HEK293 (cell line): ENCODE results near the gene COASY.

Experiments
- EGR2 ChIP-seq: fragments of 450-650 bp; formaldehyde crosslinking; IDR thresholded peaks from 2 replicates; pipeline ENCODE4 v1.5.1; 2016; ENCODE audit warnings: low read depth, missing biosample characterization, missing genetic modification characterization
- KLF9 ChIP-seq: fragments of 450-650 bp; formaldehyde crosslinking; IDR thresholded peaks from 2 replicates; pipeline ENCODE4 v1.5.1; 2016; ENCODE audit warnings: missing biosample characterization, missing genetic modification characterization, low read depth
- MZF1 ChIP-seq: fragments of 450-650 bp; formaldehyde crosslinking; IDR thresholded peaks from 2 replicates; pipeline ENCODE4 v1.5.1; 2017; ENCODE audit warnings: missing biosample characterization, missing genetic modification characterization, borderline replicate concordance
- OSR2 ChIP-seq: fragments of 450-650 bp; formaldehyde crosslinking; IDR thresholded peaks from 2 replicates; pipeline ENCODE4 v1.5.1; 2016; ENCODE audit warnings: missing biosample characterization, missing genetic modification characterization
- PATZ1 ChIP-seq: fragments of 450-650 bp; formaldehyde crosslinking; IDR thresholded peaks from 2 replicates; pipeline ENCODE4 v1.5.1; 2016; ENCODE audit warnings: missing biosample characterization, missing genetic modification characterization
- PRDM1 ChIP-seq: fragments of 450-650 bp; formaldehyde crosslinking; IDR thresholded peaks from 2 replicates; pipeline ENCODE4; 2016; ENCODE audit warnings: missing biosample characterization, missing genetic modification characterization
- PRDM10 ChIP-seq: fragments of 450-650 bp; formaldehyde crosslinking; IDR thresholded peaks from 2 replicates; pipeline ENCODE4 v1.5.1; 2016; ENCODE audit warnings: missing biosample characterization, missing genetic modification characterization
- TCF7L2 ChIP-seq: IDR thresholded peaks from 2 replicates; pipeline ENCODE4 v1.6.1; 2011; ENCODE audit warnings: low read depth, mild to moderate bottlenecking, inconsistent platforms, low read length, moderate library complexity, borderline replicate concordance
- ZBTB1 ChIP-seq: fragments of 450-650 bp; formaldehyde crosslinking; IDR thresholded peaks from 2 replicates; pipeline ENCODE4 v1.5.1; 2016; ENCODE audit warnings: missing biosample characterization, missing genetic modification characterization
- ZBTB10 ChIP-seq: fragments of 450-650 bp; formaldehyde crosslinking; IDR thresholded peaks from 2 replicates; pipeline ENCODE4 v1.5.1; 2016; ENCODE audit warnings: missing biosample characterization, missing genetic modification characterization
- ZBTB17 ChIP-seq: fragments of 450-650 bp; formaldehyde crosslinking; IDR thresholded peaks from 2 replicates; pipeline ENCODE4 v1.5.1; 2016; ENCODE audit warnings: missing biosample characterization, missing genetic modification characterization
- ZEB2 ChIP-seq: fragments of 450-650 bp; formaldehyde crosslinking; IDR thresholded peaks from 2 replicates; pipeline ENCODE4 v1.5.1; 2016; ENCODE audit warnings: missing biosample characterization, missing genetic modification characterization
- ZNF10 ChIP-seq: fragments of 450-650 bp; formaldehyde crosslinking; IDR thresholded peaks from 2 replicates; pipeline ENCODE4 v1.5.1; 2017; ENCODE audit warnings: missing biosample characterization, missing genetic modification characterization
- ZNF169 ChIP-seq: fragments of 450-650 bp; formaldehyde crosslinking; IDR thresholded peaks from 2 replicates; pipeline ENCODE4 v1.5.1; 2016; ENCODE audit warnings: missing biosample characterization, missing genetic modification characterization
- ZNF174 ChIP-seq: fragments of 450-650 bp; formaldehyde crosslinking; IDR thresholded peaks from 2 replicates; pipeline ENCODE4 v1.5.0; 2017; ENCODE audit warnings: missing biosample characterization, mild to moderate bottlenecking, missing genetic modification characterization
- ZNF239 ChIP-seq: fragments of 450-650 bp; formaldehyde crosslinking; IDR thresholded peaks from 2 replicates; pipeline ENCODE4 v1.5.1; 2016; ENCODE audit warnings: missing biosample characterization, missing genetic modification characterization
- ZNF24 ChIP-seq: fragments of 450-650 bp; formaldehyde crosslinking; IDR thresholded peaks from 2 replicates; pipeline ENCODE4 v1.5.1; 2016; ENCODE audit warnings: missing biosample characterization, missing genetic modification characterization
- ZNF335 ChIP-seq: fragments of 450-650 bp; formaldehyde crosslinking; conservative IDR thresholded peaks from 2 replicates; pipeline ENCODE4 v1.5.1; 2016; ENCODE audit warnings: missing biosample characterization, missing genetic modification characterization
- ZNF394 ChIP-seq: fragments of 450-650 bp; formaldehyde crosslinking; IDR thresholded peaks from 2 replicates; pipeline ENCODE4 v1.5.1; 2016; ENCODE audit warnings: missing biosample characterization, missing genetic modification characterization, mild to moderate bottlenecking, moderate library complexity, borderline replicate concordance
- ZNF530 ChIP-seq: fragments of 450-650 bp; formaldehyde crosslinking; IDR thresholded peaks from 2 replicates; pipeline ENCODE4 v1.5.1; 2016; ENCODE audit warnings: low read depth, missing biosample characterization, missing genetic modification characterization
- ZNF561 ChIP-seq: fragments of 450-650 bp; IDR thresholded peaks from 2 replicates; pipeline ENCODE4 v1.5.1; 2018; ENCODE audit warnings: missing biosample characterization, missing genetic modification characterization, borderline replicate concordance
- ZNF610 ChIP-seq: fragments of 450-650 bp; formaldehyde crosslinking; IDR thresholded peaks from 2 replicates; pipeline ENCODE4 v1.5.1; 2016; ENCODE audit warnings: missing biosample characterization, missing genetic modification characterization, borderline replicate concordance
- ZNF654 ChIP-seq: fragments of 450-650 bp; formaldehyde crosslinking; IDR thresholded peaks from 2 replicates; pipeline ENCODE4 v1.5.1; 2016; ENCODE audit warnings: low read depth, missing biosample characterization, missing genetic modification characterization
- ZNF658 ChIP-seq: fragments of 450-650 bp; formaldehyde crosslinking; IDR thresholded peaks from 2 replicates; pipeline ENCODE4; 2016; ENCODE audit warnings: missing biosample characterization, missing genetic modification characterization
- ZNF660 ChIP-seq: fragments of 450-650 bp; IDR thresholded peaks from 2 replicates; pipeline ENCODE4 v1.5.1; 2018; ENCODE audit warnings: missing biosample characterization, mild to moderate bottlenecking, missing genetic modification characterization
- ZNF776 ChIP-seq: fragments of 450-650 bp; formaldehyde crosslinking; IDR thresholded peaks from 2 replicates; pipeline ENCODE4 v1.5.0; 2017; ENCODE audit warnings: missing biosample characterization, missing genetic modification characterization, borderline replicate concordance
- ZNF792 ChIP-seq: fragments of 450-650 bp; formaldehyde crosslinking; IDR thresholded peaks from 2 replicates; pipeline ENCODE4 v1.5.1; 2016; ENCODE audit warnings: missing biosample characterization, missing genetic modification characterization
- ZNF830 ChIP-seq: fragments of 450-650 bp; IDR thresholded peaks from 2 replicates; pipeline ENCODE4 v1.5.0; 2018; ENCODE audit warnings: missing biosample characterization, missing genetic modification characterization, low read depth, mild to moderate bottlenecking, moderate library complexity
- ZSCAN23 ChIP-seq: fragments of 450-650 bp; formaldehyde crosslinking; IDR thresholded peaks from 2 replicates; pipeline ENCODE4 v1.5.1; 2016; ENCODE audit warnings: missing biosample characterization, missing genetic modification characterization

The COASY gene

GRCh38 chr17:42578282-42578869, 16.4 kb downstream of the COASY start (continued):
- TF ChIP-seq ZBTB10 (tag by site-specific recombination) (0 out of 2 replicates have a peak, but pooled peaks have one; percentile 9), ZNF792 (tag by site-specific recombination) (no peak), KLF9 (tag by site-specific recombination) (0 out of 2 replicates have a peak, but pooled peaks have one; percentile 14), ZNF830 (tag by site-specific recombination) (no peak), TCF7L2 (no peak), ZNF658 (tag by site-specific recombination) (no peak), ZNF660 (tag by site-specific recombination) (peak; percentile 75; the same call in 1 of the 2 replicates), ZNF394 (tag by site-specific recombination) (no peak), EGR2 (tag by site-specific recombination) (no peak), ZNF561 (tag by site-specific recombination) (no peak), ZNF610 (tag by site-specific recombination) (peak; percentile 16; the same call in 1 of the 2 replicates), PATZ1 (tag by site-specific recombination) (peak; percentile 76), ZNF24 (0 out of 2 replicates have a peak, but pooled peaks have one; percentile 19), ZBTB17 (tag by site-specific recombination) (peak; percentile 78), MZF1 (tag by site-specific recombination) (no peak), ZNF530 (no peak), ZBTB1 (tag by site-specific recombination) (no peak), ZSCAN23 (tag by site-specific recombination) (no peak), ZNF169 (tag by site-specific recombination) (no peak), PRDM1 (tag by site-specific recombination) (no peak), ZNF776 (tag by site-specific recombination) (no peak), ZEB2 (tag by site-specific recombination) (peak; percentile 49), ZNF174 (tag by site-specific recombination) (no peak), PRDM10 (tag by site-specific recombination) (peak; percentile 67), OSR2 (tag by site-specific recombination) (peak; percentile 45), ZNF335 (tag by site-specific recombination) (peak; percentile 13; the same call in 1 of the 2 replicates), ZNF654 (tag by site-specific recombination) (peak; percentile 68), ZNF10 (no peak), ZNF239 (tag by site-specific recombination) (no peak)
